Stromal cell of bone marrow (primary cell): ENCODE results near the gene C17orf75.

Experiments
- DNase-seq: peaks from one replicate; pipeline ENCODE4 v3.0.0-alpha.2; 2012; ENCODE audit warnings: low read depth

The C17orf75 gene

DNA sequence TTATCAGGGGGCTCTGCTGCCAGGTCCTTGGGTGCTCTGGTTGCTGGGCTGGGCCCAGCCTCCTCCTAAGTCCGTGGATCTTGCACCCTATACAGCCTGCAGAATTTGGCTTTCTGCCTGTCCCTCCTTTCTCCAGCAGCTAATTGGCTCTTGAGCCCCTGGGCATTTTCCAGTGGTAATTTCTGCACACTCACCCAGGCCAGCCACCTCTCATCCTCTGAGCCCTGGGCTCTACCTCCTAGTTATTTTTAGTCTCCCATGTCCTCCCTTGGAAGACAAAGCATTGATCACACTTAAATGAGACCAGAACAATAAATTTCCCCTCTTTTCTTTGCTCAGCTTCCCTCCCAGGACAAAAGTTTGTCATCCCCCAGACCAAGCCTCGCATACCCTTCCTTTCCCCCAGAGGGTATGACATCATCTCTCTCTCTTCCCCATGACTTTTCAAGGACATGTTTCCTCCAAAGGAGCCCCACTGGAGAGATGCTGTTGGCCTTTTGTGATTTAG lies 38.1 kb downstream of the C17orf75 start:
- DNase-seq: no peak

DNA sequence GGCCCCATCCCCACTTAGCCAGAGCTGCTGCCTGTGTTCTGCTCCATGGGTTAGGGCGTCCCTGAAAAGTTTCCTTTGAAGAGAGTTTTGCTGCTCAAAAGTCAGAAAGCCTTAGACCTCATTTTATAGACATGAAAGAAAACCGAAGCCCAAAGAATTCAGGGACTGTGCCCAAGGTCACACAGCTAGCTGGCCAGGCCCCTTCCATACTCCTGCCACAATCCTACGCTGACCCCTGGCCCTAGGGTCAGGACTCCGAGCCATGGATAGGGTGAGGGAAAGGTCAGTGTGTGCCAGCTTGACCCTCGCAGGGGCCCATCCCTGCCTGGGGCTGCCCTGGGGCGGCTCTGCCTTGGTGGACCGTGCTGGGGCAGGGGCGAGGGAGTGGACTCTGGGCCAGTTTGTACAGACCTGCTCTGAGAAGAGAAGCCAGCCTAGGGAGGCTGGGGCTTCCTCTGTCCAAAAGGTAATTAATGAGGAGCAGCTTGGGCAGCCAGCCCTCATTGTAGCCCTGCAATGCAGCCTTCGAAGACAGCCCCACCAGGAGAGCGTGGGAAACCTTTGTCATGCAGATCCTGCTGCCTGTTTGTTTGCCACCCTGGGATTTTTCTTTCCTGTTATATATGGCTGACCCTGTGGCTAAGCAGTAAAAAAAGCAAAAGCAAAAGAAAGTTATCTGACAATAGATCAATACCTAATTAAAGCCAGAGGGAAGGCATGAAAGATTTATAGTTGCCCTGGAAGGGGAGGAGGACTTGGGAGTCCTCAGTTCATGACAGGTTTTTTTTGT lies 38.9 kb downstream of the C17orf75 start:
- DNase-seq: no peak

DNA sequence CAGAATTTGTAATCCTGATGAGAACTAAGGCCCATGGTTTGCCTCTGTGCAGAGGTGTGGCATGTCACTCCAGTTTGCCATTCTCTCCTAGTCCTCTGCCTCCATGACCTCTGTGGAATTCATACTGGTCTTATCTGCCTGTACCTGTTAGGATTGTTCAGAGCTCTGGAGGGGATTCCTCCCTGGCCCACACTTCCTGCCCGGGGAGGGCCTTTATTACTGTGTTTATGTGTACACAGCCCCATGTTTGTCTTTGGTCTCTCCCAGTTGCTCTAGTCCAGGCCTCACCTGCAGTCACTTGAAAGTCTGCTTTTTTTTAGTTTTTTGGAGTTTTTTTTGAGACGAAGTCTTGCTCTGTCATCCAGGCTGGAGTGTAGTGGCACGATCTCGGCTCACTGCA lies 39.9 kb downstream of the C17orf75 start:
- DNase-seq: no peak

DNA sequence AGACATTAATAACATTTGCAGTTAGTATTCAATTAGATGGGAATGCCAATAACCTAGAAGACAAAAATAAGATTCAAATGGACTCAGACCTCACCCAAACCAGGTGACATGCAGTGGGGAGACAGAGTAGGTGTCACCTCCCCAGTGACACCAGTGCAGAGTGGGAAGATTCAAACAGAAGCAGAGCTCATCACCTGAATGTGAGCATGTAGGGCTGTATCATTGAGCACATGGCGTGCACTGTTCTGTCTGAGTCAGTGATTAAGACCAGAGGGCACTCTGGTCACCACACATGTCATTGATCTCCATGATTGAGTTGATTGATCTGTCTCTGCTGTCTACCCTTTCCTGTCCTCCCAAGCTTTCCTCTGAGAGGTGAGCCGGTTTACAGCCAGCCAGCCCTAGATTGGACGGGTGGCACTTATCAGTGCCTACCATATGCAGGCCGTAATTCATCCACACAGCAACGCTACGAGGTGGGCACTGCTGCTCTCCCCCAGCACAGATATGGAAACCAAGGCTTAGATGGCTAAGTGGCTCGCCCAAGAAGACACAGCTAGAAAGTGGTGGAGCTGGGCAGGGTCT lies 42.3 kb downstream of the C17orf75 start:
- no peak for DNase-seq

DNA sequence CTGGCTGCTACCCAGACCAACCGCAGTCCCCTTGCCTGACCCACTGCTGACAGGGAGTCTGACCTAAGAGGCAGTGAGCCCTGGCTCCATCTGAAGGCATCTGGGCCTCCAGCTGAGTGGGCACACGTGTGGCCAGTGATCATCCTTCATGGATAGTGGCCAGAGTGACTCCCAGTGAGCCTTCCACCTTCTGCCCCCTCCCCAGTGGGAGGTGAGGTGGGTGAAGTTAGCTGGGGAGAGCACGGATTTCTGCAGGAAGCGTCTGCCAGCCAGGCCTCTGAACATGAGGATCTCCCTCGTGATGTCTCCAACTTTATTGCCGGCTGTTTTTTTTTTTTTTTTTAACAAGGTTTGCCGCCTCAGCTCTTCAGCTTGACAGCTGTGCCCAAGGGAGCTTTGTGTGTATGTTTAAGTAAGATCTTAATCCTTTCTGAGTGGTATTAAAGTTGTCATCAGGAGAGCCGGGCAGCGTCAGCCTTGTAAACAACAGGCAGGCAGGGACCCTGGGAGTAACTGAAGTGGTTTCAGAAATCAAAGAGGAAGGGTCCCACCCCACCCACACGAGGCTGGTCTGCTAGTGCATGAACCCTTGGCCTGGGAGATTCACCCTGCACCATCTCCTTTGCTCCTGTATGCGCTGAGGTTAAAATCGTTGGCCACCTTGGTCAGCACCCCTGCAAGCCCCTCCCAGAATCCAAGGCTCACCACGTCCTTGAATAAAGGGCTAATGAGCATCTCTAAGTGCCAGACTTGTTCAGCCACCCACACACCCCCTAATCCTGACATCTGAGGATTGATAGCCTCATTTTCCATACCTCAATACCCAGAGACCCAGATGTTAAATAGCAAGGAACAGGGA lies 43.0 kb downstream of the C17orf75 start:
- no peak for DNase-seq

DNA sequence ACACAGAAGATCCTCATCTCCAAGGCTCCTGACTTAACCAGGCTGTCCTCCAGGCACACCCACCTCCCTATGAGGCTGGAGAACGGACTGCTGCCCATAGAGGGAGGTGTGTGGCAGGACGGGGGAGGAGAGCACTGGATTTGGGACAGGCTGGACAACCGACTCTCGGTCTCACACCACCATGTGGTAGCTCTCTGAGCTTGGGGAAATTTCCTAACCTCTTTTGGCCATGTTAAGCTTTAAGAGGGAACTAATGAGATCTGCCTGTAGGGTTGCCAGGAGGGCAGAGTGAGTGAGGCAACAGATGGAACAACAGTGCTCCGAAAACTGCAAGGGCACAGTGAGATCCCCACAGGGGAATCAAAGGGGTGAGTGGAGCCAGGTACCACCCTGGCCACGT lies 43.7 kb downstream of the C17orf75 start:
- no peak for DNase-seq

DNA sequence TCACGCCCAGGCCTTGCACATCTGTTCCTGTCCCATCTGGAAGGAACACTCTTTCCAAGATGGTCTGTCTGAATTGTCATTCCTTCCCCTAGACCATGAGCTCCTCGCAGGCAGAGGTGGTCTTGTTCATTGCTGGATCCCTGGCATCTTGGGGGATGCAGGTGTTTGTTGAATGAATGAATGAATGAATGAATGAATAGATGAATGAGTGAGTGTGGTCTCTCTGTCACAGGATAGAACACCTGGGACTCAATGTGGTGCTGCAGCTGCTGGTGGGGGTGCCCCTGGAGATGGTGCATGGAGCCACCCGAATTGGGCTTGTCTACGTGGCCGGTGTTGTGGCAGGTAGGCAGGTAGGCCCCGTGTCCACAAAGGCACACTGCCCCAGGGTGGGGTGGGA lies 44.1 kb downstream of the C17orf75 start:
- DNase-seq: no peak

DNA sequence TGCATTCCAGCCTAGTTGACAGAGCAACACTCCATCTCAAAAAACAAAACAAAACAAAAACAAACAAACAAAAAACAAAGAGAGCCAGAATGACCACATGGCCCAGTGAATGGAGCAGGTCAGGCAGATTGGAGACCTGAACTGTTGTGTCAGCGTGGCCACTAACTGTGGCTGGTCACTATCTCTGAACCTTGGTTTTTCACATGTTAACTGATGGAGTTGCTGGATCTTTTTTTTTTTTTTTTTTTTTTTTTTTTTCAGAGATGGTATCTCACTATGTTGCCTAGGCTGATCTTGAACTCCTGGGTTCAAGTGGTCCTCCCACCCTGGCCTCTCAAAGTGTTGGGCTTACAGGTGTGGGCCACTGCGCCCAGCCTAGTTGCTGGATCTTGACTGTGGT lies 44.5 kb downstream of the C17orf75 start:
- DNase-seq: no peak

DNA sequence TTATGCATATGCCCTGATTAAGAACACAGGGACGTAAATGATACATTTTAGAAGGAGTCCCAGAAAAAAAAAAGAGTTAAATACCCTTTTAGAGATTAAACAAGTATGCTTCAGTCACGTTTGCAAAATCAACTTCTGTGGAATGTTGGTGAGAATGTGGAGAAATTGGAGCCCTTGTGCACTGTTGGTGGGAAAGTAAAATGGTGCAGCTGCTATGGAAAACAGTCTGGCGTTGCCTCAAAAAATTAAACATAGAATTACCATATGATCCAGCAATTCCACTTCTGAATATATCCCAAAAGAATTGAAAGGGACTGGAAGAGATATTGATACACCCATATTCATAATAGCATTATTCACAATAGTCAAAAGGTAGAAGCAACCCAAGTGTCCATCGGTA lies 49.9 kb downstream of the C17orf75 start:
- DNase-seq: no peak

DNA sequence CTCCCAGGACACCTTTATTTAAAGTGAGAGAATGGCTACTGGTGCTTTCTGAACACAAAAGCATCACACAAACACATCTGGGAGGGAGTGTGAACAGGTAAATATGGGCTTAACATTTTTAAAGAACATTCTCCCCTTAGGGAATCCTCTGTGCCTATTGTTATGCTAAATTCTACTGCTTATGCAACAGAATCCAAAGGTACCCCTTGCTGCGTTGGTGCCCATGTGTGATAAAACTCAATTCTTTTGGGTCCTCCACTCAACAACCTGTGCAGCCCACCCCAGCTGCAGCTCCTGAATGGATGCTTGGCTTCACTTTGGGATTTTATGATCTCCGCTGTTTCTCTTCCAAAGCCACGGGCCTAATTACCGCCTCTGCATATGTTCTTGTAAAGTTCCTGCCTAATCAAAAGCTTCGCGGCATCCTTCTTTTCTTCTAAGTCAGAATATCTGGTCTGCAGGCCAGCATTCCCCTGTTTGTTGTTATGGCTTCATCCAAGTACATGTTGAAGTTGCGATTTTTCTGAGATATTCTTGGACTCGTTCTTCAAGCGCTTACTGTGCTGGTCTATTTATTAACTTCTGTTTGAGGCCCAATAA lies 52.4 kb downstream of the C17orf75 start:
- DNase-seq: no peak

DNA sequence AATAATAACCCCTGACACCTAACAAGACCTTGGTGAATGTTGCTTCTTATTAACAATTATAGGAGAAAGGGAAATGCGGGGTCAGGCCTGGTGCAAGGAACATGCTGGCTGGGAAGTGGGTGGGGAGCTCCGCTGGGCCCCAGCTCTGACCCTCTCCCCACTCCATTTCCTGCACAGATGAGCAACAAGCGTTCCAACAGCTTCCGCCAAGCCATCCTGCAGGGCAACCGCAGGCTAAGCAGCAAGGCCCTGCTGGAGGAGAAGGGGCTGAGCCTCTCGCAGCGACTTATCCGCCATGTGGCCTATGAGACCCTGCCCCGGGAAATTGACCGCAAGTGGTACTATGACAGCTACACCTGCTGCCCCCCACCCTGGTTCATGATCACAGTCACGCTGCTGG lies 53.4 kb downstream of the C17orf75 start:
- DNase-seq: no peak

DNA sequence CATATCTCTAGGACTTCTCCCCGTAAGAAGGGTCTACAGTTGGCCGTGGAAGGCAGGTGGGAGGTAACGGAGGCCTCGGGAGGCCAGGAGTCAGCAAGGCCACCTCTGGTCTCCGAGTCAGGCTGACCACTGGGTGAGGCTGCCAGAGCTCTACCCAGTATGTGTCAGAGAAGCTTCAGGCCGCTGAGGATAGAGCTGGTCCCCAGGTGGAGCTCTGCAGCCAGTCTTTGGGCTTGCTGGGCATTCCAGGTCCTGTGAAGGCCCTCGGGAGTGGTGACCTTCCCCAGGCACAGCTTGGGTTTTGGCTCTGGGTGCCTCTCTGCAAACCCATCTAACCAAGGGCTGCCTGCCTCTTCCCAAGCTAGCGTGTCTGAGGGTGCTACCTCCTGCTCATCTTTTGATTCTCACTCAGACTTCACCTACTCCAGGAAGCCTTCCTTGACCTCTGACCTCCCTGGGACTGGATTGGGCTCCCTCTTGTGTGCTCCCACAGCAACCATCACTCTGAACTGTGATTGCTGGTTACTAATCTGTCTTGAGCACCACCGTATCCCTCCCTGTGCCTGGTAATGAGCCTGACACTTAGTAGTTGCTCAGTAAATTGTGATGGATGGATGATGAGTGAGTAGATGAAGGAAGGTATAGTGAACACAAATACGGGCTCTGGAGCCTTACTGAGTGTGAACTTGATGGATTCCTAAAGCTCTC lies 54.0 kb downstream of the C17orf75 start:
- DNase-seq: no peak

DNA sequence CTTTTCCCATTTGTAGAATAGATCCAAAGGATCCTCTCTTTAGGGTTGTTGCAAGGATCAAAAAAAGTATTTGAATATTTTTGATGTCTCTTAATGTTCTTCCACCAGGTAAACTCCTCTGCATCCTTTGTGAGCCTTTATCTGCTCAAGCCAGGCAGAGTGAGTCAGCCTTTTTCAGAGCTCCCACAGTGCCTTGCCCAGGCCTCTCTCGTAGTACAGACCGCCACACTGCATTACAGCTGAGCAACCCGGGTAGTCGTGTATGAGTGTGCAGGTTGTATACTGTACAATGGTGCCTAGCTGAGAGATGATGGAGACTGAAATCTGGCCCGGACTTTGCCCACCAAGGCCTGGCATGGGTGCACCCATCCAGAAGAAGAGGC lies 55.5 kb downstream of the C17orf75 start:
- no peak for DNase-seq

DNA sequence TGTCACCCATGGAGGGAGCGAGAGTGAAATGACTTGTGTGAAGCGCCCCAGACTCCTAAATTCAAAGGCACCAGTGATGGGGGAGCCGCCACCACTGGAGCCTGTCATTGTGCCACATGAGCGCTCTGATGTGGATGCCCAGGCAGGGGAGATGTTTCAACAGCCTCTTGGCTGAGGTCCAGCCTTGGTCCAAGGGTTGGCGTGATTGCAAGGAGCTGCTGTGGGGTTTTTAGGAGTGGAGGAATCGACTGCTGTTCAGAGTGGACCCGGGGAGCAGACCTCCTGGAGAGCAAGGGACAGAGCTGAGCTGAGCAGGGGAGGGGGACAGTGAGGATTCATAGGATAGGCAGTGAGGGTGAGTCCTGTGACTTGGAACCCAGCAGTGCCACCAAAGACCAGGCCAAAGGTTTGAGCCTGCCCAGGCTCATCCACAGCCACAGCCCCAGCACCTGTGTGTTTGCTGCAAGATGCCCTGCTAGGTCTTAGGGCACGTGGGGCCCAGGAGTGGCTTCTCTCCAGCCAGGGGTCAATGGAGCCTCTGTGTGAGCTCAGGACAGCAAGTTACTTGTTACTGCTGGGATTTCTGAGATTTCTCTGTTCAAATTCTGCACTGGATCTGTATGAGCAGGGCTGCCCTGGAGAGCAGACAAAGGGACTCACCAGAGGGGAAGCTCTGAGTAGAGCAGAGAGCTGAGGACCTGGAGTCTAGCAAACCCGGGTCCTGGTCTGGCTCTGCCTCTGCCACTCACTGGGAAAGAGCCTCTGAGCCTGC lies 56.0 kb downstream of the C17orf75 start:
- DNase-seq: no peak

DNA sequence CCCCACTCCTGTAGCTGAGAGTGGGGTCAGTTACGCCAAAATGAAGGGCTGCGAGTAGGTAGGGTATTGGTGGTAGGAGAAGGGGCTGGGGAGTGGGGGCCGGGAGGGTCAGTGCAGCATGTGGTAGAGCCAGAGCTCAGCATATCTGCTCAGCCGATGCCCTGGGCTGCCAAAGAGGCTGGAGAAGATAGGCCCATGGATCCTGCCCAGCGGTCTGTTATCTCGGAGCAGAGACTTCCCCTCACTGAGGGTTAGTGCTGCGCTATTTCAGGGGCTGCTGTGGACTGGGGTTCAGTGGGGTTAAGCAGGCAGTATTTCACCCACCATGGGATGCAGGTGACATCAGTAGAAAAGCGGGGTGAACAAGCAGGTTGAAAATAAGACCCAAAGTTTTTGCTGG lies 56.7 kb downstream of the C17orf75 start:
- DNase-seq: no peak

DNA sequence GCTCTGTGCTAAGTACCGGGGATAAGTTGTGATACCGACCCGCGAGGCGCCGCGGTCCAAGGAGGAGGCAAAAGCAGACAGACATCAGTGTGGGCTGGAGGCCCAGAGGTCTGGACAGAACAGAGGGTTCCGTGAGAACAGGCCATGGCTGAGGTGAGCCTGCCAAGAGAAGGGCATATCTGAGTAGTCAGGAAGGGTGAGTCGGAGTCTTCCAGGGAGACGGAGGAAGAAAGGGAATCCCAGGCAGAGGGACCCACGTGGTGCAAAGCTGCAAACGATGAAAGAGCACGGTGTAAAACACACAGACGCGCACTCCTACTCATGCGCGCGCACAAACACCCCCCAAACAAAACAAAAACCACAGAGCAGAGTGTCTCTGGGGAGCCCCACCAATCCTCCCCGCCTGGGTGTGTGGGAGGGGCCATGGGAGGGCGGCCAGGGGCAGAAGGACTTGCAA lies 58.2 kb downstream of the C17orf75 start:
- DNase-seq: peak; percentile 27

DNA sequence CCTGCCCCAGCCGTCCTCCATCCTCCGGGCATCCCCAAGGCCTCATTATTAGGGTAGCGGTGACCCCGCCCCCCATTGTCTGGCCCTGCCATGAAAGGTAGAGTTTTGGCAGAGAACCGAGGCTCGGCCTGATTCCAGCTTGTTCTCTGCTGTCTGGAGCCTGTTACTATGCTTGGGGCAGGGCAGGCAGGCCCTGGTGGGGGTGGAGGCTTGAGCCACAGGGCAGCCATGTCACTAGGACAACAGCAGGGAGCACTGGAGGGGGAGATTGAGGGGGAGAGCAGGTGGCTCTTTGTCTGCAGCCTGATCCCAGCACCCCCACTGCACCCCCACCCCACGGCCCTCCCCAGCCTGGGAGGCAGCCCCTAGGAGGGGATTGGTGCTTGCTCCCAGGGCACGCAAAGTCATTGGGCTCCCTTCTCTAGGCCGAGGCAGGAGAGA lies 60.9 kb downstream of the C17orf75 start:
- DNase-seq: no peak

DNA sequence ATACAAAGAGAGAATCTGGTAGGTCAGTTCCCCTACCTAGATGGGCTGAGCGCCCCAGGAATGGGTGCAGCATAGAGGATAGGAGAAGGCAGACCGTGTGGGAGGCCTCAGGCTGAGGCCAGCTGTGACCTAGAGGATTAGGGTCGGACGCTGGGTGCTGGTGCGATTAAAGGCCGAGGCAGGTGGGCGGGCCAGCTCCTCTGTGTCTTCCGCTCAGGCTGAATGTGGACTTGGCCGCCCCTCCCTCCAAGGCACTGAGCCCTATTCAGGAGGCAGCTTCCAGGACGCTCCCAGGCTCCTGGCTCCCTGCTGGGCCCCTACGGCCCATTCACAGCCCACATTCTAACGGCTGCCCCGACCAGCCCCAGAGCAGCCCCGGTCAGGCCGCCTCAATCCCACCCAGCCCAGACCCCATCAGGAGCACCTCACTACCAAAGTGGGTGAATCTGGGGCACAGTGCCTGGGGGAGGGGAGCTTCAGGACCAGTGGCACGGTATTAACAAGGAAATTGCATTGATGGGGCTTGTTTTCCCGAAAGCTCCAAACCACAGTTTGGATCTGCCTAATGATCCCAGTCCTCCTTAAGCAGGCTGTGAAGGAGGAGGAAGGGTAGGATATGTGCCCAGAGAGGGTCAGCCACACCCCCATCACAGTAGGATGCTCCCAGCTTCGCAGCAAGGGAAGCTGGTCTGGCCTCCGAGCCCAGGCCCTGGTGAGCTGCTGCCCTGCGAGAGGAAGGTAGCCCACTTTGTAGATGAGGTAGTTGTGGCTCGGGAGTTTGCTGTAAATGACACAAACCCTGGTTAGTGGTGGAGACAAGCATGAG lies 61.9 kb downstream of the C17orf75 start:
- DNase-seq: no peak

DNA sequence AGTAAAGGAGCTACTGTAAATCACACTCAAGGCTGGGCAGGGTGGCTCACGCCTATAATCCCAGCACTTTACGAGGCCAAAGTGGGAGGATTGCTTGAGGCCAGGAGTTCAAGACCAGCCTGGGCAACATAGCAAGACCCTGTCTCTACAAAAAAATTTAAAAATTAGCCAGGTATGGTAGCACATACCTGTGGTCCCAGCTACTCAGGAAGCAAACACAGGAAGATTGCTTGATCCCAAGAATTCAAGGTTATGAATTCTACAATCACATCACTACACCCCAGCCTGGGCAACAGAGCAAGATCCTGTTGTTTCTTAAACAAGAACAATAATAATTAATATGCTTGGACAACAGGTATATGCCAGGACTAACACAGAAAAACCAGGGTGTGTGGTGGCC lies 63.2 kb downstream of the C17orf75 start:
- no peak for DNase-seq
